ENCODE data around the gene FAM43A. TPM values are rescaled to one million over a fixed set of nuclear protein-coding genes. Genes with fewer than 3 reads are reported as not detected.

The FAM43A gene
- total and polyA plus RNA-seq, 2 of the 8 experiments (the other 6 are each of a cell fraction or from before 2014, with no cell fraction given): 2.3 to 2.6 TPM

- no peak for TF ChIP-seq CHD7 (IDR thresholded peaks at IDR 0.05; ENCODE audit: insufficient replicate concordance, low read length)
- no peak for TF ChIP-seq JUN (IDR thresholded peaks at IDR 0.05; ENCODE audit: low read depth, low read length)
- 0 out of 2 replicates have a peak, but pooled peaks have one; percentile 33 for TF ChIP-seq SP1 (IDR thresholded peaks at IDR 0.05; ENCODE audit: low read depth, low read length)
- no peak for TF ChIP-seq HDAC2 (IDR thresholded peaks at IDR 0.05; ENCODE audit: borderline replicate concordance in 1 of 2, low read depth in 2 of 2, low read length in 2 of 2)
- no peak for TF ChIP-seq RFX5 (IDR thresholded peaks at IDR 0.05; ENCODE audit: borderline replicate concordance, low read depth, low read length)
- no peak for TF ChIP-seq BRCA1 (IDR thresholded peaks at IDR 0.05; ENCODE audit: low read depth, low read length)
Observed at GRCh38 chr3:194682189-194682693, 3.4 kb upstream of the FAM43A start (continued).
